Measurements from ENCODE around the gene RNF144B.
"Not testable (repeated sequence)": the region's sequence is repeated elsewhere in the genome, so short reads cannot be mapped to it uniquely, and the experiment has no call there.

RNF144B gene

DNA sequence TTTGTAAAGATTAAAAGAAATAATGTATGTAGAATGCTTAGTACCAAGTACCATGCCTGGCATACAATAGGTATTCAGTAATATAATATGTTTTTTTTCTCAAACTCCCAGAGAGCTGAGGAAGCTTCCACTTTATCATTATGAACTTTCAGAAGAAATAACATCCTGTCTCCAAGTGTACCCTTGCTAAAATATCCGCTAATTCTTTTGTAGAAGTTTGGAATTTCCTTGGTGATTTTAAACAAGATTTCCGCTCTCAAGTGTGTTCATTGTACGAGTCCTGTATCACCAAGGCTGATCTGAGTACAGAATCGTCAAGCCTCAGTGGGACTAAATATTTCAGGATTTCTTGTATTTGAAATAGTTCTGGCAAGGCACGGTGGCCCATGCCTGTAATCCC, 16.1 kb upstream of the RNF144B start:
- no peak for DNase-seq

DNA sequence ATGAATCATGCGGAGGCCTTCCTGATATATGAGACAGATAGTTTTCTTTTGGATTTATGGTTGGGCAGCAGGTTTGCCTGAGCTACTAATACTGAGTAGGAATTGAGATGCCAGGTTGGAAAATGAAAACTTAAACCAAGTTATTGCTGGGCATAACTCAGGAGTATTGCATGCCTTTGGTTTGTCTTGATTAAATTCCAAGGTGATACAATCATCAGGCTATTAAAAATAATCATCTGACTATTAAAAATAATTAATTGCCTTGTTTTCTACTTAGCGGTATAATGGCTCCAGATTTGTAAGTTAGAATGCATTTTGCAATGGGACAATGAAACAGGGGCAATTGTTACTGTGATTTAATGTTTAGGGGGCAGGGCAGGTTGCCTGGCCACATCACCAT, 15.5 kb upstream of the RNF144B start:
- DNase-seq: no peak

DNA sequence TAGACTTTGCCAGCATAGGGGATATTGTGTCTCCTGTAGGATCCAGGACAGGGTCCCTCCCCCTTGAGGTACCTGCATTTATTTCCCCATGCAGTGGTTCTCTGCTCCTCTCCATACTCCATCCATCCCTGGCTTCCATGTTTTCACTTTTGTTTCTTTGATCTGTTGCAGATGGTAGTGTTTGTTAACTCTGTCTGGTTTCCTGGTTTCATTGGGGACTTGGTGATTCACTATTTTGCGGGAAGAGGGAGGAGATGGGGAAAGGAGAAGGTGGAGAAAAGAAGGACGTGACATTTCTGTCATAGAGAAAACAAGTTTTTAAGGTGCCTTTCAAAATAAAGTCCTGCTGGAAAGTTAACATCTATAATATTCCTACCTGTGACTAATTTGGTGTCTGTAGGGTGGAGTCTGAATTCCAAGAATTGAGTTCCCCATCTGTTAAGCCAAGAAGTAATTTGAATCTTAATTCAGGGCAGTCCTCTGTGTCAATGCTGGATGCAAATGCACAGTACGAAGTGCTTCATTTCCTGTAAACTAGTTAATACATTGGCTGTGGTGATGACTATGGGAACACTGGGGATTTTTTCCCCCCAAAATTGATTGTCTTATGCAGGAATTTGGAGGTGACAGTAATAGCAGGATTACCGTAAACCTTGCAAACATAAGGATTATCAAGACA, 6.9 kb upstream of the RNF144B start:
- DNase-seq: no peak

DNA sequence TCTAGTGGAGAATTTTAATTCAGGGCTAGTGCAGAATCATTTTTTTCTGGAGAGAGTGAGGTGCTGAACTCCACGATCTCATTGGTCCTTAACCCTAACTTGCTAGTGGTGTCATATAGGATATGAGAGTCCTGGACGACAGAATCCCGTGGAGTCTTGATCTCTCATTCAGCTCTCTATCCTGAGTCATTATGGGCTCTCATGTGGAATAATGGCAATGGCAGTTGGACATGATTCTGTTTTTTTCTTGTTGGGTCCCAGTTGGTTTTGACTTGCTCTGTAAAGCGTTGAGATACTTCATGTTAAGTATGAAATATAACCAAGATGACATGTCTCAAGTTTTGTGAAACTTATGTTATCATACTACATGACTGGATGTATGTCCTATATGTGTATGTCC, 6.3 kb upstream of the RNF144B start:
- DNase-seq: no peak

DNA sequence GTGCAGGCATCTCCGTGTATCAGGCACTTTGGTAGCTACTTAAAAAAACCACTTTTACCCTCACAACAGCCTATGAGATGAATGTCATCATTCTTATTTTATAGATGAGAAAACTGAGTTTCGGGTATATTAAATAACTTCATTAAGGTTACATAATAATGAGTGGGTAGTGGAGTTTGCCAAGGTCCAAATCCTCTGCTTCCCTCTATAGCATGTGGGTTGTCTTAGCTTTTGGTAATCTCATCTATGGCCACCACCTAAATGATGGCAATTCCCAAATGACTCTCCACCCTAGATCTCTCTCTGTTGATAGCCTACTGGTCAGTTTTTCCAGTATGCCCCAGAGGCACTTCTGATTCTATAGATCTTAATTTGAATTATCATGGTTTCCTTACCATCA, 3.7 kb upstream of the RNF144B start:
- no peak for DNase-seq

DNA sequence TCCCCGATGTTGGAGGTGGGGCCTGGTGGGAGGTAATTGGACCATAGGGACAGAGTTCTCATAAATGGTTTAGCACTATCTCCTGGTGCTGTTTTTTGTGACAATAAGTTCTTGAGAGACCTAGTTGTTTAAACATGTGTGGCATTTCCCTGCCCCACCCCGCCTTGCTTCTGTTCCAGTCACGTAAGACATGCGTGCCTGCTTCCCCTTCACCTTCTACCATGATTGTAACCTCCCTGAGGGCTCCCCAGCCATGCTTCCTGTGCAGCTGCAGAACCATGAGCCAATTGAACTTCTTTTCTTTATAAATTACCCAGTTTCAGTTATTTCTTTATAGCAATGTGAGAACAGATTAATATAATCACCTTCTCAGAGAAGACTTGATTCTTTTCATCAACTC, 2.5 kb upstream of the RNF144B start:
- no peak for DNase-seq

DNA sequence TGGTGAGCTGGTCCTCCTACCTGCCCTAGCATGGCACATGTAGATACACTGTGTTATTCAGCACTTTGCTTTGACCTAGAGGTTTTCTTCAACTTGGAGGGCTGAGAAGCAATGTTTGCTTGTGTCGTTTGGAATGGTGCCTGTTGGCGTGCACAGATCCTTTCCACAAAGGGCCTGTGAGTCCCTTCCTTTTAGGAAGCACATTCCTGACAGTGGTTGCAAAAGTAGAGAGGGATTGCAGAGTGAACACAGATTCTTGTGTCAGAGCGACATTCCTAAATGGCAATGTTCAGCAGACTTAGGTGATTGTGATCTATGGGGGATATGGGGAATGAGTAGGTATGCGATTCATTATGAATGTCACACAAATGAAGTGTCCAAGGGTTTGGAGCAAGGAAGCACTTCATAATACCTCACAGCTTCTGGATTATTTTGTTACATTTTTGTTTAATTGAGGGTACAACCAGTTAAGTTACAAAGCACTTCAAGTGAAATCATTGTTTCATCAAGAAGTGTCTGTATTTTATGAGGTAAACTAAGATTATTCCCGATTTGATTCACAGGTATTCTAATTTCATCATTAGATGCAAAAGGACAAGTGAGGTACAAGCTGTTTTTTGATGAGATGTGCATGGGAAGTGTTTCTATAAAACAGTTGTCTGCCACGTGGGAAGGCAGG, 713 bp upstream of the RNF144B start:
- DNase-seq: no peak

DNA sequence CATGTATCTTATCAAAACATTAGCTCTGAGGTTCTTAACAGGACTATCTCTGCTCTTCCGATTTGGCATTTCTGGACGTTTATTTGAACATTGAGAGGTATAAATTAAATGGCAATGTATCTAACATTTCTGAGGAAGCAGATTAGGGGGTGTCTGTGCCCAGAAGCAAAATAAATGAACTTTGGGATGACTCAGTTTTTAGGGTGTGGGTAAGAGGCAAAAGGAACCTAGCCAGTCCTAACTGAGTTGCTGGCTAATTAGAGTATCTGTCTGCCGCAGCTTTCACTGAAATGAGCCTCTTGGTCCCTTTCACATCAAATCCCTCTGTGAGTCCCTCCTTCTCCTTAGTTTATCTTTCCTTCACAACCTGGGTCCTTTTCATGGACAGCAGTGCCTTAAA, 1.1 kb downstream of the RNF144B start:
- DNase-seq: no peak

DNA sequence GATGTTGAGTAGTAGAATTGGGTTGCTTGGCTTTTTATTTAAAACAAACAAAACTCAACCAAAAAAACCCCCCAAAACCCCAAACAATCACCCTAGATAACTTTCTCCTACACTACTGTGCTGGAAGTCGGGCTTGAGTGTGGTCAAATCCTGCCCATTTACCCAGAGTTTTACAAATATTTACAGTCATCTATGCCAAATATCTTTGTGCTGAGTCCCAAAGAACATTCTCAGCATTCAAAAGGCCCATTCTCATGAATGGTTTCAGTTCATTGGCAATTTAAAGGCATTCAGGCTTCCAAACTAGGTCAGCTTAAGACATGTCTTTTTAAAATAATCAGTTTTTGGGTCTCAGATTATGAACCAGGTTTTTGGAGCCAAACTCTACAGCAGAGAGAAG, 1.8 kb downstream of the RNF144B start:
- no peak for DNase-seq

DNA sequence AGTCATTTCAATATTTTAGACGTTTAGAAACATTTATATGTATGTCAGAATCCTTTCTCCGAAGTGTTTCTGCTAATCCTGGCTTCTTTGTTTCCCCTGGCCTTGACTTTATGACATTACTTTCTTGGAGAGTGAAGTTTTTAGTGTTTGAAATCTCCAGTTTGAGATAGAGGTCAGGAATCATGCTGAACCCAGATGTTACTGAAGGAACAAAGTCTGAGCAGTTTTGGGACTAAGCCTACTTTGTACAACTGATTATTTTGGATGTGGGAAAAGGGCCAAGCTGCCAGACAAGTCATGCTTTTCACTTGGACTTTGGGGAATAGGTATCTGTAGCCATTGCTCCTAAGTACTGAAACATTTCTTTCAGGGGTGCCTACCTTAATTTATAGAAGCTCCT, 2.3 kb downstream of the RNF144B start:
- DNase-seq: no peak

DNA sequence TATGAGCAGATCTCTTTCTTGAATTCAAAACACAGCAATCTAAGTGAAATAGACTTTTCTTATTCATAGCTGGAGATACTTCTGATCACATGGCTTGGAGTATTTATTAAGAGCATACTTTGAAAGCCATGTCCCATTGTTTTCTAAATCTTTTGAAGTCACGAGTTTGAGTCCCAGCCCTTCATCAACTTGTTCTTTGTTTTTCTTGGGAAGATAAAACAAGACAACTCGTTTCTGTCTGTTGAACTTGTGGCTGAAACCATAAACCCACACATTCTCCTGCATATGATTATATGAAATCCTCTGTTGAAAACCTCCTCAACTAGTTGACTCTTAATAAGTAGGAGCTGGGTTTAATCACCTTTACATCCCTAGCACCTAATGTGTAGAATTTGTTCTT, 3.3 kb downstream of the RNF144B start:
- DNase-seq: no peak

DNA sequence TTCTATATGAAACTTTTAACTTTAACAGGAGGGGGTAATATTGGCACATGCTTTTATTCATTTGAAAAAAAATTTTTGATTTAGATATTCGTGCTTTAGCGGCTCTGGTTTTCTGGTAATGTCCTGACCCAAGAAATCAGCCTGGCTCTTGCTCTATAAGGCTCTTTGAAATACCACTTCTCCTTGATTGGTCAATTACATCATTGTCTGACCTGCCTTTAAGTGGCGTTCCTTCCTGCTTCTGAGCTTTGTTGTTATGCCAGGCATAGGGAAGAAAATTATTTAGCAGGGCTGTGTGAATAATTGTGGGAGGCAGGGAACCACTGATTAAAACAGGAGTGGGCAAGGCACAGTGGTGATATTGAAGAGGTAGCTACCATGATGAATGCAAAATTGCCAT, 3.9 kb downstream of the RNF144B start:
- DNase-seq: no peak

DNA sequence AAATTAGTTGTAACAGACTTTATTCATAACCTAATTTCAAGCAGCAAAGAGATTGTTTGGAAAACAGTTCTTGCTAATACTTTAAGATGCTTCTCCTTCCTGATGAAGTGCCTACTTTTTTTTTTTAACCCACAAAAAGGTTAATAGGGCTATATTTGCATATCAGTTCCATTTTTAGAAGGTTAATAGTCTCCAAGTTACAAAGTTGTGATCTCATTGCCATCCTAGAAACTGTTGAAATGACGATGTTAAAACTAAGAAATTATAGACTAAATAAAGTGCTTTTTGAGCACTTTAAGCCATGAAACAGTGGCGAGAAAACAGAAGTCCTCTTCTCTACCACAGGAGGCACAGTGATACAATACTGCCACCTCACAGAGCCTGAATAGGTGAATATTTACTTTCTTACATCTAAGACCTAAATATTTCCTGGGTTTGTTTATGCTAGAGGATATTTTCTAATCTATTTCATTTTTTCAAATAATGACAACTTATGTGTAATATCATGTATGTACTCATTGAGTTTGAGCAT, 5.3 kb downstream of the RNF144B start:
- DNase-seq: no peak

DNA sequence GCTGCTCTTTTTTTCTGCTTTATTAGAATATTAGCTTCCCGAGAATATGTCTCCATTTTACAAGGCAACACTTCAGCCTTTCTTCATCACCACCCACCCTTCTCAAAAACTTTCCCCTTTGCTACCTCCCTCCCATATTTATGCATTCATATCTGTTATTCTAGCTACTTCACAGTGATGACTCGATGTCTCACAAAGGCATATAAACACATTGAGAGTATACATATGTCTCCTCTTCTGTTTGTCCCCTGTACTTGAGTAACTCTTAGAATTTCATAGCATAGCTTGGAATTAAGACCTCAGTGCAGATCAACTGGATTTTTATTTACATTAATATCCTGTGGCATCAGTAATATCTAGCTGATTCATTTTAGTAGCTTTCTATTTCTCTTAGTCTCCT, 6.5 kb downstream of the RNF144B start:
- DNase-seq: no peak

DNA sequence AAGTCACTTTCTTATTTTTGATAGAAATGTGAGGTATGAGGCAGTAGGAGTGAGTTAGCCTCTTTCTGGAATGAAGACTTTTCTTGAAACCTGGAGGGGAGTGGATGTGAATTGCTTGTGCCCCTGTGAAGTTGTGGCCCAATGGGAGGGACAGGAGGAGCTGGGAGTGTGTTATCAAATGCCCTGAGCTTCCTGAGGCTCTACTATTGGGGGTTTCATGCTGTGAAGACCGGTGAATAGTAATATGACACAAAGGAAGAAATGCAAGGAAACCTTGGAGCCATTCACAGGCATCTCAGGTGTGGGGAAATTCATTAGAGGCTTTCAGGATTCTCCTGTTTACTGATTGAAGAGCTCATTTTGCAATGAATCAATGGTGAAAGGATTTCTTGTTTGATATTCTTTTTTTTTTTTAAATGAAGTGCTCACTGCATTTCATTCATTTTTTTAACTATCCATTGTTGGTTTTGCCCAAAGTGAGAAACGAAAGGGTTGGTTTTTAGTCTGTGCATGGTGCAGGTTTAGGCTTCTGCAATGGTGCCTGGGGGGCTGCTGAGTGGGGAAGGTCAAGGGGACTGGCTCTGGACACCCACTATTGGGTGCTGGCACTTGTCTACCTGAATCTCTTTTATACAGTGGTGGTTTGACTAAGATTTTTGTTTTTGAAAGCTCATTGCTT, 8.2 kb downstream of the RNF144B start:
- DNase-seq: no peak

DNA sequence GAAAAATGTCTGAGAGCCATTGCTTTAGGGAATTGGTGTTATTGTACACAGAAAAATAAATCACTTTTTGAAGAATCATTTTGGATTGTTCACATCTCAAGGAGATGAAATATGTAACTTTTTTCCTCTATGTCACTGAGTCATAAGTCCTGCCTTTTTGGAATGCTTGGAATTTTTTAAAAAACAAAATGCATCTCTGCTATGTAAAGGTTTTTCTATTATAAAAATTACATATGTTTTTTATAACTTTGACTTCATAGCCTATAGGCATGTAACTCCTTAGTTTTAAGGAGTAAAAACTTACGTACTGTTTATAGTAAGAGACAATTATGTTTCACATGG, 8.7 kb downstream of the RNF144B start:
- no peak for DNase-seq

DNA sequence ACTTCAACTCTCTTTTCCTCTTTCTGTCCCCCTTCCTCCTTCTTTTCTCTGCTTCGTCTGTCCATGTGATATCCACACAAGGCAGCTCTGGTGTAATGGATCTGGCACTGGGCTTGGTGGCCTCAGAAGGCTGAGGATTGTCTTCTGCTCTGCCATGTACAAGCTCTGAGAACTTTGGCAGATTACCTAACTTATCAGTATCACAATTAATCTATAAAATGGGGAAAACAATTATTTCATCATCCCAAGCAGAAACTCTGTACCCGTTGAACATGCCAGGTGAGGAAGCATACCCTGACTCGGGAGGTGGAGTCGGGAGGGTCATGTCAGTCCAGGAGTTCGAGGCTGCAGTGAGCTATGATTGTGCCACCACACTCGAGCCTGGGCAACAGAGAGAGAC, 10.6 kb downstream of the RNF144B start:
- DNase-seq: no peak

DNA sequence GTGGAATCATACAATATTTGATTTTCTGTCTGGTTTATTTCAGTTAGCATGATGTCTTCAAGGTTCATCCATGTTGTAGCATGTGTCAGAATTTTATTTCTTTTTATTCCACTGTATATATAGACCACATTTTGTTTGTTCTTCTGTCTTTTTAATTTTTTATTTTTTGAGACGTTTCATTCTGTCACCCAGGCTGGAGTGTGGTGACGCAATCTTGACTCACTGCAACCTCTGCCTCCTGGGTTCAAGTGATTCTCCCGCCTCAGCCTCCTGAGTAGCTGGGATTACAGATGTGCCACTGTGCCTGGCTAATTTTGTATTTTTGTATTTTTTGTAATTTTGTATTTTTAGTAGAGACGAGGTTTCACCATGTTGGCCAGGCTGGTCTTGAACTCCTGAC, 11.1 kb downstream of the RNF144B start:
- not testable (repeated sequence) for DNase-seq

DNA sequence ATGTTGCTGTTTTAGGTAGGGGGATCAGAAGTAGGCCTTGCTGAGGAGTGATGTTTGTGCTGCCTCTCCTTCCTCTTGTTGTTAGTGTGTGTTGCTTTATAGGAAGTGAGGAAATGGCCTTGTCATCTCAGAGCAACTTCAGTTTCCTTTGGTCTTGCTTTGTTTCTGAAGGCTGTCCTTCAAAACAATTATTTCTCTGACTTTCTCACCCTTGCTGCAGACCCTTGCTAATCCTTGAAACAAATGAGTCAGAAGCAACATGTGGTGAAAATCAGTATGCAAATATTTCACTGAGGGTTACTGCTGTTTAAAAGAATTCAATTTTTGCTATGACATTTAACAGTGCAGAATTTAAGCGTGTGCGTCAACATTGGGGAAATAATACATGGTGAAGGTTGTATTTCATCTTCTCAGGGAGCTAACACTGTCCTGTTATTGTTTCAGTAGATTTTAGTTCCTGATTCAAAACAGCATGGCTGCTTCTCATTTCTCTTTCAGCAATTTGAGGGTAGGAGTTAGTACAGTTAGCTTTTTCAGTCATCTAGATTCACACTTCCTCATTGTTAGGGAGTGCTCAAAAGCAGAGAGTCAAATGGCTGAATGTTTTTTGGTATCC, 13.8 kb downstream of the RNF144B start:
- DNase-seq: no peak

DNA sequence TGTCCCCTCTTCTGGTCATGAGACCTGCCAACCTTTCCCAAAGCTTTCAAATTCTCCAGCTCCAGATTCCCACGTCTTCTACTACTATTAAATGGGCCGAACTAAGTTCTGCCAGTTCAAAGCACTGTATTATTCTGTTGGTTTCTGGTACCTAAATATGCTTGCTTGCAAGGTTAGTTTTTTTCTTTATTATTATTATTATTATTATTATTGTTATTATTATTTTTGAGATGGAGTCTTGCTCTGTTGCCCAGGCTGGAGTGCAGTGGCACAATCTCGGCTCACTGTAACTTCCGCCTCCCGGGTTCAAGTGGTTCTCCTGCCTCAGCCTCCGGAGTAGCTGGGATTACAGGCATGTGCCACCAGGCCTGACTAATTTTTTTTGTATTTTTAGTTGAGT, 17.8 kb downstream of the RNF144B start:
- not testable (repeated sequence) for DNase-seq

DNA sequence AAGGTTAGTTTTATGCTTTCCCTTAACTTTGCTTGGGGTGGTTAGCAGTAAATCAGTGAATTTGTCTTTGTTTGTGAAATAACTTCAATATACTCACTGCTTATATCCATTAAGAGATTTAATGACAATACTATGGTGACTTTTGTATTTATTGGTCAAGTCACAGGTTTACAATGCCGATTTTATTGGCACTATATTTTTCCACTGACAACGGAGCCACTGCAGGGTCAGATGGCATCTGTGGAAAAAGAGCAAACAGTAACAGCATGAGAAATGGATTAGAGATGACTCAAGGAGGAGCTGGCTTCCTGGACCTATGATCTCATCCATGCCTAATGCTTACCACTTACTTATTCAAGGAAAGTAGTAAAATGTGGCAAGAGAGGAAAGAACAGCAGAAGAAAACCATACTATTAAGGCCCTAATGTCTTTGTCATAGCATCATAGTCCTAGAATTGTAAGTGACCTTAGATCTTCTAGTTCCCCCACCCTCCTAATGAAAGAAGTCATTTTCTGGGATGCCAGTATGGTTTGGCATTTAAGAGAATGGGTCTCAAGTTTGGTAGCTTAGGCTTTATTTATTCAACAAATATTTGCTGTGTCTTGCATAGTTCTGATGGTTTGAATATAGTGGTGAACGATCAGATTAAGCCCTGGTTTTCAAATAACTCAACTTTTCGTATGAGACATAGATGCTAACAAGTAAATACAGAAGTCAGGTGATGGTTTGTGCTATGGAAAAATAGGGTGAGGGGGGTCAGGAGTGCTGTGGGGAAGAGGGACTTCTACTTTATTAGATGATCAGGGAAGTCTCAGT, 18.5 kb downstream of the RNF144B start:
- DNase-seq: no peak
